Activated CD4-positive, alpha-beta T cell treated with anti-CD3 and anti-CD28 coated beads, Interleukin-2, amount 10 ng/mL, durations not matched to agents 7 days and 5 days (primary cell): ENCODE measurements around the gene MARCKSL1. TPM values are rescaled to one million over a fixed set of nuclear protein-coding genes. Genes with fewer than 3 reads are reported as not detected.
"Not testable (repeated sequence)": the region's sequence is repeated elsewhere in the genome, so short reads cannot be mapped to it uniquely, and the experiment has no call there.

Experiments used
- CTCF ChIA-PET: fragments of 350-600 bp; sonication (Branson Sonifier 250); formaldehyde crosslinking; loops from one replicate; lab custom pipeline; 2021; ENCODE audit warnings: antibody characterized with exemption; lab: Charles Lee
- POLR2A ChIA-PET: fragments of 350-600 bp; sonication (Branson Sonifier 250); formaldehyde crosslinking; loops from one replicate; lab custom pipeline; 2021; ENCODE audit warnings: antibody characterized with exemption; lab: Charles Lee
- DNase-seq: peaks from one replicate; pipeline ENCODE4 v3.0.0-alpha.2; 2020
- H3K27ac Mint-ChIP-seq: one replicate; pipeline ENCODE4 v1.8.0; 2021; ENCODE audit warnings: mild to moderate bottlenecking, moderate library complexity, mixed read lengths
- H3K27me3 Mint-ChIP-seq: one replicate; pipeline ENCODE4 v1.8.0; 2021; ENCODE audit warnings: mixed read lengths
- H3K36me3 Mint-ChIP-seq: one replicate; pipeline ENCODE4 v1.8.0; 2021; ENCODE audit warnings: low read depth, mixed read lengths
- H3K4me1 Mint-ChIP-seq: one replicate; pipeline ENCODE4 v1.8.0; 2021; ENCODE audit warnings: mixed read lengths
- H3K4me3 Mint-ChIP-seq: one replicate; pipeline ENCODE4 v1.8.0; 2021; ENCODE audit warnings: mild to moderate bottlenecking, moderate library complexity, mixed read lengths
- H3K9me3 Mint-ChIP-seq: one replicate; pipeline ENCODE4 v1.8.0; 2021; ENCODE audit warnings: mixed read lengths
- total RNA-seq, 2 experiments: library from RNA; stranded (reverse); gene quantifications; one replicate each; pipeline ENCODE4 v1.2.3, GENCODE V29; 2021

MARCKSL1 gene
- total RNA-seq, 2 experiments from 2014 or later, result 31.0 to 31.6 TPM

GRCh38 chr1:32361674-32362473, 25.8 kb upstream of the MARCKSL1 start:
- no peak overlapping the region for H3K4me3 Mint-ChIP-seq
- POLR2A ChIA-PET, result no interaction called here
- no peaks in the 10 kb centered on the region for H3K9me3 Mint-ChIP-seq
- peaks cover 7% of the 10 kb centered on the region for H3K27me3 Mint-ChIP-seq
- H3K4me1 Mint-ChIP-seq, result peaks cover 15% of the 10 kb centered on the region
- CTCF ChIA-PET, result interaction anchor here (1.1 to 2.9 kb wide), 3 partner anchors 10 to 113 kb away, joined by 4 to 7 read pairs (median 4); no protein-coding TSS in a partner anchor
- no peak for DNase-seq
- peaks cover 32% of the 10 kb centered on the region for H3K36me3 Mint-ChIP-seq
- no peak overlapping the region for H3K27ac Mint-ChIP-seq

- H3K27ac Mint-ChIP-seq, result no peak overlapping the region
- no peak overlapping the region for H3K4me3 Mint-ChIP-seq
- H3K9me3 Mint-ChIP-seq, result no peaks in the 10 kb centered on the region
- ChIA-PET CTCF (interaction anchor here (2.9 kb wide), 1 partner anchor 10 kb away, joined by 7 read pairs; no protein-coding TSS in a partner anchor), POLR2A (no interaction called here)
- no peak for DNase-seq
- H3K36me3 Mint-ChIP-seq, result peaks cover 28% of the 10 kb centered on the region
- H3K4me1 Mint-ChIP-seq, result peaks cover 18% of the 10 kb centered on the region
- H3K27me3 Mint-ChIP-seq, result peaks cover 7% of the 10 kb centered on the region
Observed at GRCh38 chr1:32361308-32361673, 25.3 kb upstream of the MARCKSL1 start.

GRCh38 chr1:32358435-32358834, 22.4 kb upstream of the MARCKSL1 start:
- ChIA-PET CTCF (interaction anchor here (1.1 to 1.7 kb wide), 4 partner anchors 13 to 142 kb away, joined by 3 to 5 read pairs (median 3); partner anchors contain the start of gene BSDC1), POLR2A (no interaction called here)
- Mint-ChIP-seq H3K4me1 (peaks cover 23% of the 10 kb centered on the region), H3K36me3 (peaks cover 16% of the 10 kb centered on the region), H3K27me3 (peaks cover 7% of the 10 kb centered on the region), H3K27ac (no peak overlapping the region), H3K9me3 (no peaks in the 10 kb centered on the region), H3K4me3 (no peak overlapping the region)
- no peak for DNase-seq

GRCh38 chr1:32357614-32358013, 21.6 kb upstream of the MARCKSL1 start:
- ChIA-PET POLR2A (no interaction called here), CTCF (interaction anchor here (1.2 to 1.5 kb wide), 2 partner anchors 109 to 142 kb away, joined by 3 read pairs; no protein-coding TSS in a partner anchor)
- no peak overlapping the region for H3K4me3 Mint-ChIP-seq
- no peaks in the 10 kb centered on the region for H3K9me3 Mint-ChIP-seq
- peaks cover 27% of the 10 kb centered on the region for H3K4me1 Mint-ChIP-seq
- H3K27ac Mint-ChIP-seq, result no peak overlapping the region
- DNase-seq, result no peak
- H3K36me3 Mint-ChIP-seq, result peaks cover 9% of the 10 kb centered on the region
- peaks cover 7% of the 10 kb centered on the region for H3K27me3 Mint-ChIP-seq

- Mint-ChIP-seq H3K27me3 (peaks cover 4% of the 10 kb centered on the region), H3K4me3 (no peak overlapping the region), H3K36me3 (peaks cover 6% of the 10 kb centered on the region), H3K4me1 (peaks cover 27% of the 10 kb centered on the region), H3K9me3 (no peaks in the 10 kb centered on the region), H3K27ac (no peak overlapping the region)
- ChIA-PET CTCF (no interaction called here), POLR2A (no interaction called here)
- DNase-seq, result no peak
Observed at GRCh38 chr1:32356478-32356877, 20.4 kb upstream of the MARCKSL1 start.

GRCh38 chr1:32355778-32356177, 19.7 kb upstream of the MARCKSL1 start:
- DNase-seq, H3K9me3 Mint-ChIP-seq, H3K4me3 Mint-ChIP-seq, H3K27me3 Mint-ChIP-seq, H3K36me3 Mint-ChIP-seq, H3K27ac Mint-ChIP-seq, POLR2A ChIA-PET: not testable (repeated sequence)
- CTCF ChIA-PET, result interaction anchor here (0.8 to 1.8 kb wide), 3 partner anchors 11 to 140 kb away, joined by 3 to 10 read pairs (median 3); no protein-coding TSS in a partner anchor
- H3K4me1 Mint-ChIP-seq, result peaks cover 28% of the 10 kb centered on the region

GRCh38 chr1:32353886-32354570, 18.0 kb upstream of the MARCKSL1 start:
- no peak for DNase-seq
- POLR2A ChIA-PET, result no interaction called here
- H3K4me1 Mint-ChIP-seq, result peaks cover 33% of the 10 kb centered on the region
- peak overlapping the region; percentile 77 for H3K27ac Mint-ChIP-seq
- CTCF ChIA-PET, result interaction anchor here (0.7 to 1.8 kb wide), 5 partner anchors 9 to 105 kb away, joined by 3 to 10 read pairs (median 3); no protein-coding TSS in a partner anchor
- H3K36me3 Mint-ChIP-seq, result peaks cover 6% of the 10 kb centered on the region
- H3K4me3 Mint-ChIP-seq, result no peak overlapping the region
- H3K9me3 Mint-ChIP-seq, result peaks cover 4% of the 10 kb centered on the region
- no peaks in the 10 kb centered on the region for H3K27me3 Mint-ChIP-seq

GRCh38 chr1:32353431-32353830, 17.4 kb upstream of the MARCKSL1 start:
- Mint-ChIP-seq H3K36me3 (peaks cover 6% of the 10 kb centered on the region), H3K4me3 (no peak overlapping the region), H3K27ac (no peak overlapping the region), H3K9me3 (peaks cover 4% of the 10 kb centered on the region), H3K4me1 (peaks cover 39% of the 10 kb centered on the region), H3K27me3 (no peaks in the 10 kb centered on the region)
- no peak for DNase-seq
- ChIA-PET CTCF (interaction anchor here (1.2 to 1.7 kb wide), 4 partner anchors 11 to 138 kb away, joined by 3 to 5 read pairs (median 3); no protein-coding TSS in a partner anchor), POLR2A (no interaction called here)

GRCh38 chr1:32352831-32353383, 16.9 kb upstream of the MARCKSL1 start:
- H3K4me3 Mint-ChIP-seq, result no peak overlapping the region
- no peaks in the 10 kb centered on the region for H3K27me3 Mint-ChIP-seq
- H3K4me1 Mint-ChIP-seq, result peaks cover 45% of the 10 kb centered on the region
- H3K27ac Mint-ChIP-seq, result no peak overlapping the region
- ChIA-PET POLR2A (interaction anchor here (0.6 to 0.7 kb wide), 3 partner anchors 18 to 639 kb away, joined by 3 to 6 read pairs (median 3); no protein-coding TSS in a partner anchor), CTCF (interaction anchor here (0.5 to 2.4 kb wide), 11 partner anchors 11 to 595 kb away, joined by 3 to 6 read pairs (median 3); partner anchors contain the start of gene MARCKSL1)
- no peak for DNase-seq
- peaks cover 4% of the 10 kb centered on the region for H3K9me3 Mint-ChIP-seq
- peaks cover 6% of the 10 kb centered on the region for H3K36me3 Mint-ChIP-seq

GRCh38 chr1:32352239-32352745, 16.3 kb upstream of the MARCKSL1 start:
- ChIA-PET CTCF (interaction anchor here (0.7 to 2.4 kb wide), 9 partner anchors 10 to 595 kb away, joined by 3 to 6 read pairs (median 4); partner anchors contain the start of gene MARCKSL1), POLR2A (interaction anchor here (0.6 to 0.7 kb wide), 3 partner anchors 18 to 640 kb away, joined by 3 to 6 read pairs (median 3); no protein-coding TSS in a partner anchor)
- H3K4me3 Mint-ChIP-seq, result peak overlapping the region; percentile 48
- no peak for DNase-seq
- H3K27me3 Mint-ChIP-seq, result no peaks in the 10 kb centered on the region
- H3K36me3 Mint-ChIP-seq, result peaks cover 6% of the 10 kb centered on the region
- H3K9me3 Mint-ChIP-seq, result peaks cover 4% of the 10 kb centered on the region
- H3K4me1 Mint-ChIP-seq, result peaks cover 46% of the 10 kb centered on the region
- H3K27ac Mint-ChIP-seq, result peak overlapping the region; percentile 25

GRCh38 chr1:32351399-32352238, 15.6 kb upstream of the MARCKSL1 start:
- peak; percentile 93 for DNase-seq
- peaks cover 45% of the 10 kb centered on the region for H3K4me1 Mint-ChIP-seq
- H3K4me3 Mint-ChIP-seq, result peak overlapping the region; percentile 79
- peaks cover 4% of the 10 kb centered on the region for H3K9me3 Mint-ChIP-seq
- H3K27me3 Mint-ChIP-seq, result peaks cover under 1% of the 10 kb centered on the region
- peaks cover 6% of the 10 kb centered on the region for H3K36me3 Mint-ChIP-seq
- peak overlapping the region; percentile 77 for H3K27ac Mint-ChIP-seq
- ChIA-PET POLR2A (no interaction called here), CTCF (interaction anchor here (0.9 to 2.4 kb wide), 8 partner anchors 10 to 594 kb away, joined by 3 to 7 read pairs (median 4); partner anchors contain the start of genes FAM229A, MARCKSL1 and TSSK3)
